IPS-18a (cell line): ENCODE results near the gene GLOD4.
A peak's percentile ranks its signal among the peaks of the same experiment; 100 is the strongest.
"Not testable (repeated sequence)": the region's sequence is repeated elsewhere in the genome, so short reads cannot be mapped to it uniquely, and the experiment has no call there.

Experiments used
- H3K27ac ChIP-seq: one replicate; pipeline ENCODE4 v1.5.1; 2013; ENCODE audit warnings: low read length
- H3K27me3 ChIP-seq: one replicate; pipeline ENCODE4 v1.6.1; 2013; ENCODE audit warnings: mild to moderate bottlenecking, low read length; ENCODE audit not compliant: control insufficient read depth, insufficient read depth
- H3K36me3 ChIP-seq: one replicate; pipeline ENCODE4 v1.6.1; 2013; ENCODE audit warnings: low read depth, low read length; ENCODE audit not compliant: control insufficient read depth
- H3K4me1 ChIP-seq: one replicate; pipeline ENCODE4 v1.6.1; 2013; ENCODE audit warnings: low read depth, low read length; ENCODE audit not compliant: control insufficient read depth
- H3K4me3 ChIP-seq: one replicate; pipeline ENCODE4 v1.5.1; 2013; ENCODE audit warnings: low read length
- H3K9ac ChIP-seq: one replicate; pipeline ENCODE4 v1.6.1; 2013; ENCODE audit warnings: mild to moderate bottlenecking, low read length, moderate library complexity
- H3K9me3 ChIP-seq: one replicate; pipeline ENCODE4 v1.6.1; 2013; ENCODE audit warnings: low read depth, low read length; ENCODE audit not compliant: control insufficient read depth

Gene GLOD4

DNA sequence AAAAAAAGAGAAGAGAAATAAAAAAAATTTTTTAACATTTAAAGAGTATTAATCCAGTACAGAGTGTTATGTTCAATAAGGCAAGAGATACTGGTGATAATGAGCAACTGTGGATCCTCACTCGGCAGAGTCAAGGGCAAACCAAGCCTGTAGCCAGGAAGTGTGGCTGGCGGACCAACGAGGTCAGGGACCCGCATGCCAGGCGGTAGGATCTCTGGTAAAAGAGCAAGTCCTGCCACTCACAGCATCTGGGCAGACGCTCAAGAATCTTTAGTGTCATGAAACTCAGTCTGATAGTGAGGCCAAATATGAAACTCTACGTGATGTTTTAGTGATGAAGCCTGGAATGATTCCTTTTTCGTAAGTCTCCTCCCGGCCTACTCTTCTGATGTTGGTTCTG, 21.7 kb downstream of the GLOD4 start:
- no peak overlapping the region for H3K27ac ChIP-seq
- H3K36me3 ChIP-seq, result peaks cover 38% of the 10 kb centered on the region
- H3K4me1 ChIP-seq, result no peaks in the 10 kb centered on the region
- H3K27me3 ChIP-seq, result no peaks in the 10 kb centered on the region
- H3K9me3 ChIP-seq, result no peaks in the 10 kb centered on the region
- H3K9ac ChIP-seq, result no peak overlapping the region
- H3K4me3 ChIP-seq, result no peak overlapping the region

DNA sequence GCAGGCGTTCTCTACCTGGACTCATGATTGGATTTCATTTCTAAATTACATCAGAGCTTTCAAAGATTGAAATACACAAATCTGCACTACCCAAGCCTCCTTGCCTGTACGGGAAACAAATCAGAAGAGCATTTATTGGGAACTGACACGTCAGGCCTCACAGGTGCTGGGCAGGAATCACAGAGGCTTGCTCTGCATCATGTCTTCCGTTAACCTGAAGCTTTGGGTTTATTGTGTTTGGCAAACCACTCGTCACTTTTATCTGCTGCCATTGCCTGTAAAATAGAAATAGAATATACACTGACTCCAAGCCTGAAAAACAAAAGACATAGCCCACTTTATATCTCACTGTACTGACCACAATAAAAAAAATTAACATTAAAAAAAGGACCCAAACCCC, 22.1 kb downstream of the GLOD4 start:
- no peak overlapping the region for H3K9ac ChIP-seq
- no peaks in the 10 kb centered on the region for H3K4me1 ChIP-seq
- no peak overlapping the region for H3K27ac ChIP-seq
- no peaks in the 10 kb centered on the region for H3K9me3 ChIP-seq
- no peak overlapping the region for H3K4me3 ChIP-seq
- no peaks in the 10 kb centered on the region for H3K27me3 ChIP-seq
- H3K36me3 ChIP-seq, result peaks cover 34% of the 10 kb centered on the region

- H3K4me1 ChIP-seq, H3K27ac ChIP-seq, H3K9ac ChIP-seq, H3K9me3 ChIP-seq, H3K4me3 ChIP-seq, H3K27me3 ChIP-seq: not testable (repeated sequence)
- peaks cover 20% of the 10 kb centered on the region for H3K36me3 ChIP-seq
Measured at GRCh38 chr17:756010-756567, 26.0 kb downstream of the GLOD4 start.

GRCh38 chr17:755319-755961, 26.6 kb downstream of the GLOD4 start:
- H3K27me3 ChIP-seq, H3K9ac ChIP-seq, H3K27ac ChIP-seq, H3K4me1 ChIP-seq, H3K4me3 ChIP-seq, H3K9me3 ChIP-seq: not testable (repeated sequence)
- peaks cover 17% of the 10 kb centered on the region for H3K36me3 ChIP-seq

GRCh38 chr17:753418-753817, 28.7 kb downstream of the GLOD4 start:
- Histone ChIP-seq H3K4me3 (no peak overlapping the region), H3K9me3 (no peaks in the 10 kb centered on the region), H3K27me3 (no peaks in the 10 kb centered on the region), H3K27ac (no peak overlapping the region), H3K36me3 (peaks cover 5% of the 10 kb centered on the region), H3K9ac (no peak overlapping the region), H3K4me1 (no peaks in the 10 kb centered on the region)

- no peak overlapping the region for H3K27ac ChIP-seq
- no peaks in the 10 kb centered on the region for H3K4me1 ChIP-seq
- H3K9ac ChIP-seq, result peak overlapping the region; percentile 75
- no peaks in the 10 kb centered on the region for H3K9me3 ChIP-seq
- peaks cover 4% of the 10 kb centered on the region for H3K36me3 ChIP-seq
- H3K27me3 ChIP-seq, result no peaks in the 10 kb centered on the region
- peak overlapping the region; percentile 87 for H3K4me3 ChIP-seq
Measured at GRCh38 chr17:752620-753219, 29.4 kb downstream of the GLOD4 start.

DNA sequence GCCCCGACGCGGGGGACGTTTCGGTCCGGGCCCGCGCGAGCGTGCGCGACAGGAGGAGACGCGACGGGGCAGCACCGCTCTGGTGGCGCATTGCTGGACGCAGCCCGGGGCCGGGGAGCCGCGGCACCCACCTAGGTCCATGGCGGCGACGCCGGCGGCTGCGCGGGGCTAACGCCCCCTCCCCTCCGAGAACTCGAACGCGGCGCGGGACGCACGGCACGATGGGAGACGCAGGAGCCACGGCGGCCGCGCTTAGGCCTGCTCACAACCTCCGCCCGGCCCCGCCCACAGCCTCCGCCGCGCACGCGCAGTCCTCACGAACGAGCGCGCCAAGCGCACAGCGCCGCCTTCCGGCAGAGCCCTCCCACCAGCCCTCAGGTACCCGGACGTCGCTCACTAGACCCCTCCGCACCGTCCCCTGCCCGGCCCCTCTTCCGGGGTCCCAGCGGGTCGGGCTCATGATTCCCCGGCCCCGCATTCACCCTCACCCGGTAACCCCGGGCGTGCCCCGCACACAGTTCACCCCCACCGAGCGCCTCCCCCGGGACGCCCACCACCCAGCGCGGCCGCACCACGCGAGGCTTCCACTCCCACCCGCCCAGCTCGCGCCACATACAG, 30.0 kb downstream of the GLOD4 start, which contains the start of gene GEMIN4:
Gene GEMIN4, minus strand, starts transcription at position 263 of the 618 bp plus-strand sequence. Its CDS starts 122 bp downstream, at position 141.
- Histone ChIP-seq H3K27ac (no peak within 1 kb of the TSS), H3K4me1 (no peaks in the 10 kb centered on the region), H3K4me3 (peak within 1 kb of the TSS; percentile 87), H3K9ac (peak within 1 kb of the TSS; percentile 77), H3K36me3 (peaks cover 10% of the 10 kb centered on the region), H3K27me3 (no peaks in the 10 kb centered on the region), H3K9me3 (no peaks in the 10 kb centered on the region)

DNA sequence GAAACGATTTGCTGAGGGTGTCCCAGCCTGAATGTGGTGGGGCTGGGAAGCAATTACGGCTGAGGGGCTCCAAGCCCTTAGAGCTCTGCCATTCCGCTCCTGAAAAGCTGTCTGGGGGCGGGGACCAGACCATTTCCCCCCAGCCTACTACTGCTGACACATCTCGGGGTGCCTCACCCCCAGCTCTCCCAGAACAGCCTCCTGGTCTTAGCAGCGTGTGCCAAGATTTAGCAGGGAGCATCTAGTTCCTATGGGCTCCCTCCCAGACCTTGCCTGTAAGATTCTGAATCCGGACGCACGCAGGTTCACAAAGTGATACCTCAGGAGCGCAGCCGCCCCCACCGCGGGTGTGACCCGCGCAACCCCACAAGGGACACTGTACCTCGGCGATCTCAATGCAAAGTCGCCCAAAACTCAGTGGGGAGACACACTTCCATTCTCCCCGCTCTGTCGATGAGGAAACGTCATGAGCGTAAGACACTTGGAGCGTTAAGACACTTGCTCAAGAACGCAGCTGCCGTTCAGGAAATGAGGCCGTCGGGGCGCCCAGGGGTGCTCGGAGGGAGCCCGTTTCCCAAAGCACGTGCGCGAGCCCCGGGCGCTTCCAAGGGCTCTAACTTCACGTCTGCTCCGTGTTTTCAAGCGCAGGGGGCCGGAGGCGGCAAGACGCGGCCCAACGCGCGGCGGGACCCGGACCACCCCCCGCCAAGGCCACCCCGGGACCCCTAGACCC, 30.6 kb downstream of the GLOD4 start:
- H3K36me3 ChIP-seq, result peaks cover 17% of the 10 kb centered on the region
- H3K9me3 ChIP-seq, result no peaks in the 10 kb centered on the region
- peak overlapping the region; percentile 87 for H3K4me3 ChIP-seq
- no peaks in the 10 kb centered on the region for H3K27me3 ChIP-seq
- peak overlapping the region; percentile 77 for H3K9ac ChIP-seq
- no peak overlapping the region for H3K27ac ChIP-seq
- H3K4me1 ChIP-seq, result no peaks in the 10 kb centered on the region

- Histone ChIP-seq H3K27me3 (no peaks in the 10 kb centered on the region), H3K27ac (no peak overlapping the region)
Measured at GRCh38 chr17:750431-751037, 31.5 kb downstream of the GLOD4 start.

DNA sequence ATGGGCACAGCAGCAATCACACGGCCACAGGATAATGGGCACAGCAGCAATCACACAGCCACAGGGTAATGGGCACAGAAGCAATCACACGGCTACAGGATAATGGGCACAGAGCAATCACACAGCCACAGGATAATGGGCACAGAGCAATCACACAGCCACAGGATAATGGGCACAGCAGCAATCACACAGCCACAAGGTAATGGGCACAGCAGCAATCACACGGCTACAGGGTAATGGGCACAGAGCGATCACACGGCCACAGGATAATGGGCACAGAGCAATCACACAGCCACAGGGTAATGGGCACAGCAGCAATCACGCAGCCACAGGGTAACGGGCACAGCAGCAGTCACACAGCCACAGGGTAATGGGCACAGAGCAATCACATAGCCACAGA, 32.7 kb downstream of the GLOD4 start:
- H3K4me3 ChIP-seq, H3K9me3 ChIP-seq, H3K27me3 ChIP-seq, H3K27ac ChIP-seq, H3K9ac ChIP-seq, H3K4me1 ChIP-seq: not testable (repeated sequence)
- peaks cover 36% of the 10 kb centered on the region for H3K36me3 ChIP-seq

More at GRCh38 chr17:750431-751037, 31.5 kb downstream of the GLOD4 start:
- H3K36me3 ChIP-seq, result peaks cover 25% of the 10 kb centered on the region
- no peaks in the 10 kb centered on the region for H3K9me3 ChIP-seq
- no peak overlapping the region for H3K9ac ChIP-seq
- H3K4me1 ChIP-seq, result no peaks in the 10 kb centered on the region
- H3K4me3 ChIP-seq, result peak overlapping the region; percentile 87

GRCh38 chr17:748604-749003, 33.5 kb downstream of the GLOD4 start:
- peaks cover 42% of the 10 kb centered on the region for H3K36me3 ChIP-seq
- not testable (repeated sequence) for H3K4me1 ChIP-seq, H3K4me3 ChIP-seq, H3K27me3 ChIP-seq, H3K9ac ChIP-seq, H3K27ac ChIP-seq, H3K9me3 ChIP-seq
